Measurements from ENCODE around the gene TOPBP1.

GRCh38 chr3:133568294-133569014, 93.3 kb downstream of the TOPBP1 start:
- TF ChIP-seq CTCF (conservative IDR thresholded peaks at IDR 0.05; ENCODE audit: low read depth in 2 of 2) (no peak), CREB1 (CRISPR knock-in tag; IDR thresholded peaks at IDR 0.05; ENCODE audit: low read depth) (no peak), EZH2 (IDR thresholded peaks at IDR 0.05; ENCODE audit: low read depth, unreplicated experiment) (no peak), POLR2AphosphoS5 (IDR thresholded peaks at IDR 0.05; ENCODE audit: low read depth) (no peak), REST (IDR thresholded peaks at IDR 0.05; ENCODE audit: unreplicated experiment) (no peak), STAT1 (IDR thresholded peaks at IDR 0.05; ENCODE audit: unreplicated experiment) (no peak), EZH2phosphoT487 (IDR thresholded peaks at IDR 0.05; ENCODE audit: unreplicated experiment) (no peak), JUNB (IDR thresholded peaks at IDR 0.05; ENCODE audit: unreplicated experiment) (no peak), ETS1 (IDR thresholded peaks at IDR 0.05) (no peak), ZNF114 (CRISPR knock-in tag; IDR thresholded peaks at IDR 0.05) (no peak)
